ENCODE measurements around the gene PANK1.

DNA sequence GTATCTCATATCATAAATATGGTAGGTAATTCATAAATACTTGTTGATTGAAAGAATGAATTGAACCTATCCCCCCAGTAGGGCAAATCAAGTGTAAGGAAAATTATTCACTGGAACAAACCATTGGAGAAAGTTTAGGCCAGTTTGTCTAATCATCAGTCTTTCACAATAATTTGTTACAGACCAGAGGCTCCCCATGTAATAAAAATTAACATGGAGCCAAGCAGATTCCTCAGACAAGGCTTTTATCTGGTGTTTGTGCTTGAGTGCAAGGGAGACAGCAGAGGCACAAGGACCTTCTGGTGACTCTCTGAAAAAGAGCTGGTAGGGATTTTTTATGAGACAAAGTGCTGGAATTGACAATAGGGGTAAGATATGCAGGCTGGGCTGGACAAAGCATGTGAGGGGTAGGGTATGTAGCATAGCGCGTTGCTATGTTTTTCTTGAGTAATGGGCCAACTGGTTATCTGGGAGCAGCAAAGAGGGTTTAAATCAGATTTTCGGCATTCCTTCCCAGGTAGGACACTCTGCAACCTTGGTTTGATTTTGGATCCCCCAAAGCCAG, 7.8 kb upstream of the PANK1 start:
- TF ChIP-seq, protein P1, sequence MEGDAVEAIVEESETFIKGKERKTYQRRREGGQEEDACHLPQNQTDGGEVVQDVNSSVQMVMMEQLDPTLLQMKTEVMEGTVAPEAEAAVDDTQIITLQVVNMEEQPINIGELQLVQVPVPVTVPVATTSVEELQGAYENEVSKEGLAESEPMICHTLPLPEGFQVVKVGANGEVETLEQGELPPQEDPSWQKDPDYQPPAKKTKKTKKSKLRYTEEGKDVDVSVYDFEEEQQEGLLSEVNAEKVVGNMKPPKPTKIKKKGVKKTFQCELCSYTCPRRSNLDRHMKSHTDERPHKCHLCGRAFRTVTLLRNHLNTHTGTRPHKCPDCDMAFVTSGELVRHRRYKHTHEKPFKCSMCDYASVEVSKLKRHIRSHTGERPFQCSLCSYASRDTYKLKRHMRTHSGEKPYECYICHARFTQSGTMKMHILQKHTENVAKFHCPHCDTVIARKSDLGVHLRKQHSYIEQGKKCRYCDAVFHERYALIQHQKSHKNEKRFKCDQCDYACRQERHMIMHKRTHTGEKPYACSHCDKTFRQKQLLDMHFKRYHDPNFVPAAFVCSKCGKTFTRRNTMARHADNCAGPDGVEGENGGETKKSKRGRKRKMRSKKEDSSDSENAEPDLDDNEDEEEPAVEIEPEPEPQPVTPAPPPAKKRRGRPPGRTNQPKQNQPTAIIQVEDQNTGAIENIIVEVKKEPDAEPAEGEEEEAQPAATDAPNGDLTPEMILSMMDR (conservative IDR thresholded peaks at IDR 0.05; ENCODE audit: low read depth, low read length), result no peak
- TF ChIP-seq EZH2 (IDR thresholded peaks at IDR 0.05; ENCODE audit: borderline replicate concordance, low read depth, low read length, poor library complexity, severe bottlenecking), result no peak

Data from A673 (cell line).